Measurements from ENCODE around the gene MFSD11.
"Not testable (repeated sequence)": the region's sequence is repeated elsewhere in the genome, so short reads cannot be mapped to it uniquely, and the experiment has no call there.

Gene MFSD11

DNA sequence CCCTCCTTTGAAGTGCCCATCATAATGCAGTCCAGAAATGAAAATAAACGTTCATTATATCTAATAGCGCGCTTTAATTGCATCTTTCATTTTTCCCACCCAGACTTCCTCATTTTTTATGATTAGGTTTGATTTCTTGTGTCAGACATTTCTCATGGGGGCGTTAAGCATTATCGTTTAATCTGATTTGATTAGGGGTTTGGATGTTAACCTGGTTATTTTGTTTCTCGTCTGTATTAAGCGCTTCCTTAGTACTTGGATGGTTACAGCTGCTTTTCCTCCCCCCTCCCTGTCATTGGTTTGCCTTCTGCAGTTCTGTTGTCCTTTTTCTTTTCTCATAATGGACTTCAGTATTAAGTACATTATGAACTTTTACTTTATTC lies 540 bp downstream of the MFSD11 start:
- H3K27ac ChIP-seq: peak overlapping the region; percentile 98 to 99
- peak overlapping the region; percentile 96 for H3K4me3 ChIP-seq
- TF ChIP-seq, protein P1, sequence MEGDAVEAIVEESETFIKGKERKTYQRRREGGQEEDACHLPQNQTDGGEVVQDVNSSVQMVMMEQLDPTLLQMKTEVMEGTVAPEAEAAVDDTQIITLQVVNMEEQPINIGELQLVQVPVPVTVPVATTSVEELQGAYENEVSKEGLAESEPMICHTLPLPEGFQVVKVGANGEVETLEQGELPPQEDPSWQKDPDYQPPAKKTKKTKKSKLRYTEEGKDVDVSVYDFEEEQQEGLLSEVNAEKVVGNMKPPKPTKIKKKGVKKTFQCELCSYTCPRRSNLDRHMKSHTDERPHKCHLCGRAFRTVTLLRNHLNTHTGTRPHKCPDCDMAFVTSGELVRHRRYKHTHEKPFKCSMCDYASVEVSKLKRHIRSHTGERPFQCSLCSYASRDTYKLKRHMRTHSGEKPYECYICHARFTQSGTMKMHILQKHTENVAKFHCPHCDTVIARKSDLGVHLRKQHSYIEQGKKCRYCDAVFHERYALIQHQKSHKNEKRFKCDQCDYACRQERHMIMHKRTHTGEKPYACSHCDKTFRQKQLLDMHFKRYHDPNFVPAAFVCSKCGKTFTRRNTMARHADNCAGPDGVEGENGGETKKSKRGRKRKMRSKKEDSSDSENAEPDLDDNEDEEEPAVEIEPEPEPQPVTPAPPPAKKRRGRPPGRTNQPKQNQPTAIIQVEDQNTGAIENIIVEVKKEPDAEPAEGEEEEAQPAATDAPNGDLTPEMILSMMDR (IDR thresholded peaks at IDR 0.05): no peak
- no peak for DNase-seq (ENCODE audit: low spot score)

- DNase-seq (ENCODE audit: low spot score); H3K4me3 ChIP-seq: not testable (repeated sequence)
- H3K27ac ChIP-seq: peak overlapping the region in 1 of 2 donors; percentile 68
Measured at GRCh38 chr17:76739568-76740115, 1.7 kb downstream of the MFSD11 start.

DNA sequence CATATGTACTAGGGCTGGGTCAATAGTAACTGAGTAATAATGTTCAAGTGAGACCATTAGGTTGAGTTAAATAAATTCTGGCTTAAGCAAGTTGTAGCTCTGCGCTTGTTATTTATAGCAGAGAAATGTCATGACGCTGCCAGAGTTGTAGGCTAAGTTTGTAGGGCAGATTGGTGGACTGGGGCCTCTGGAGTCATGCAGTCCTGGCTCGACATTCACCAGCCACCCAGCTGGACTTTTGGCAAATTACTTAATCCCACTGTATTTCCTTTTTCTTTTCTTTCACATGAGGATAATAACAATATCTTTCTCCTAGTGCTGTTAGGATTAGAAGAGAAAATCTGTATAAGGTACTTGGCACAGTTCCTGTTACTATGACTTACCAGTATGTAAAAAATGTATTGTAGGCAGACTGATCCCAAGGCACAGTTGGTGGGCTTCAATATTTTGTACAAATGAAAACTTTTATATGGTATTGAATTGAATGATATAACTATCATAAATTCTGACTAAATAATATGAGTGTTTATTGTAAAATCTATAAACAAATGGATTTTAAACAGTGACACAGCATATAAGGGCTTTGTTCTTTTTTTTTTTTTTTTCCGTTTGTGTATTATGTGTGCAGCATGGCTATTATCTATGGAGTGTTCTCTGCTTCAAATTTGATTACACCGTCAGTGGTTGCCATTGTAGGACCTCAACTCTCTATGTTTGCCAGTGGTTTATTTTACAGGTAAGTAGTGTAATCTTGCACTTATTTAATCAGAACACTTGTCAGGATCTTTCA lies 2.6 kb downstream of the MFSD11 start:
- TF ChIP-seq, protein P1 (IDR thresholded peaks at IDR 0.05): no peak
- DNase-seq (ENCODE audit: low spot score): no peak
- peak overlapping the region; percentile 64 to 68 for H3K27ac ChIP-seq
- H3K4me3 ChIP-seq: no peak overlapping the region

- DNase-seq (ENCODE audit: low spot score): no peak
- H3K27ac ChIP-seq: no peak overlapping the region
Measured at GRCh38 chr17:76742958-76743357, 5.0 kb downstream of the MFSD11 start.

DNA sequence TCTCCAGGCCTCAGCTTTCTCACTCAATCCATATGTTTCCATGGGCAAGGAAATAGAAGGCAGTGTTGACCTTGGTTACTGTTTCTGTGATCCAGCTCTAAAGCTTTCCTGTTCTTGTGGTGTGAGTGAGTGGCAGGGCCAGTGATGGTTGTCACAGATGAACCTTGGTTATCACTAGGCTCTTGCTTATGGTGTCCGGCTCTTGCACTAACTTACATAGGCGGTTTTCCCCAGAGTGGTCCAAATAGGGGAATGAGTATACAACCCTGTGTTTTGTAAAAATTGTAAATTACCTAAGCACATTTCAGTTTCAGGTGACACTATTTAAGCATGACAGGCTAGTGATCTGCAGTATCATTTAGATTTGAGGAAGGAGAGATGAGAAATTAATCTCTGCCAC lies 6.8 kb downstream of the MFSD11 start:
- TF ChIP-seq, protein P1 (IDR thresholded peaks at IDR 0.05): no peak
- H3K4me3 ChIP-seq: no peak overlapping the region
- H3K27ac ChIP-seq: no peak overlapping the region
- DNase-seq (ENCODE audit: low spot score): no peak

More at GRCh38 chr17:76742958-76743357, 5.0 kb downstream of the MFSD11 start:
- TF ChIP-seq, protein P1 (IDR thresholded peaks at IDR 0.05): no peak
- no peak overlapping the region for H3K4me3 ChIP-seq

- DNase-seq (ENCODE audit: low spot score); H3K27ac ChIP-seq; H3K4me3 ChIP-seq: not testable (repeated sequence)
Measured at GRCh38 chr17:76745785-76746184, 7.9 kb downstream of the MFSD11 start.

DNA sequence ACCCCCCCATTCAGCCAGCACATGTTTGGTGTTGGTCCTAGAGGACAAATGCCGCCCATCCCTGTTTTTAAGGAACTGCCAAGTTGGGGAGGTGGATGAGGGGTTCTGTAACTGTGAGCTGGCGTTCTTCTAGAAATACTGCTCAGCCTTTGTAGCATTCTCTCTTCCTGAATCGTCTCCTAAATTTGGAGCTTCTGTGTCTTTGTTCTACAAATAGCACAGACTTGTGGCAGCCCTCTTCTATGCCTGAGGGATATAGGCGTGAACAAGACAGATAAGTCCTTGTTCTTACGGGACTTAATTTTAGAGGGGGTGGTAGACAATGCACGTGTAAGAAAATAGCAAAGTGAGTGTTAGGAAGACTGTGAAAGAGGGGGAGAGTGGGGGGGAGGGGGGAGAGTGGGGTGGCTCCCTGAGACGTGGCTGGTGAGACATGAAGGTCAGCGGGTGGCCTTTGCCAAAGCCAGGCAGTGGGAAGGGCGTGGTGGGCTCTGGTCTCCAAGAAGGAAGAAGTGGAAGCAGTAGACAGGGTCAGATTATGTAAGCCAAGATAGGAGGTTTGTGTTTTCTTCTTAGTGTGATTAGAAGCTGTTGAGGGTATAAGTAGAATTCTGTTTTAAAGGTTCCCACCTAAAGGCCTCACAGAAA lies 9.9 kb downstream of the MFSD11 start:
- H3K27ac ChIP-seq: no peak overlapping the region
- TF ChIP-seq, protein P1 (IDR thresholded peaks at IDR 0.05): no peak
- DNase-seq (ENCODE audit: low spot score): no peak
- no peak overlapping the region for H3K4me3 ChIP-seq

DNA sequence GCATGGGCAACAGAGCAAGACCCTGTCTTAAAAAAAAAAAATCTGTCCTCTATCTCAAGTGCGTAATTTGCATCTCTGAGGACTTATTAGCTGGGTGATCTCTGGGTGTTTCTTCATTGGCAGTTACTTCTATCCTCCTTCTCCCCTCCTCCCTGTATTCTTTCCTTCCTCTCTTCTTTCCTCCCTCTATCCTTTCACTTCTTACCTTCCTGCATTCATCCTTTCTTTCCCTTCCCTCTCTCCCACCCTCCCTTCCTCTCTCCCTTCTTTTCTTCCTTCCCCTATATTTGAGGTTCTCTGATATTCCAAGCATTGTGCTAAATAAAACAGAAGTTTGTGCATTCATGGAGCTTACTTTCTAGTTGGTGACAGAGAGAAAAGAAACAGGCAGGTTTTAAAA lies 10.7 kb downstream of the MFSD11 start:
- TF ChIP-seq, protein P1 (IDR thresholded peaks at IDR 0.05): no peak
- H3K27ac ChIP-seq: no peak overlapping the region

More for the DNA sequence above, 10.7 kb downstream of the MFSD11 start:
- no peak for DNase-seq (ENCODE audit: low spot score)
- no peak overlapping the region for H3K4me3 ChIP-seq

Measured in coronary artery (tissue), 2 donors.